ENCODE measurements around the gene ZDHHC14. TPM values are rescaled to one million over a fixed set of nuclear protein-coding genes. Genes with fewer than 3 reads are reported as not detected.

Gene ZDHHC14
- total RNA-seq, 4 donors from 2014 or later, result 7.3 to 14.4 (median 8.1) TPM

- H3K27ac ChIP-seq, result no peak overlapping the region
- H3K36me3 ChIP-seq, result no peaks in the 10 kb centered on the region
- no peaks in the 10 kb centered on the region for H3K9me3 ChIP-seq
- no peak for TF ChIP-seq POLR2AphosphoS5 (IDR thresholded peaks at IDR 0.05)
- no peak for TF ChIP-seq EP300 (IDR thresholded peaks at IDR 0.05)
- TF ChIP-seq CTCF (IDR thresholded peaks at IDR 0.05), result no peak
- no peak for TF ChIP-seq POLR2A (IDR thresholded peaks at IDR 0.05)
- no peak overlapping the region for H3K4me3 ChIP-seq
- WGBS, 2 donors (ENCODE audit: low coverage in 1 of 2), result 84 to 100% methylated on average over 1 to 2 of the region's 2 CpGs
- no peak for ATAC-seq
- H3K4me1 ChIP-seq, result no peaks in the 10 kb centered on the region
- no peaks in the 10 kb centered on the region for H3K27me3 ChIP-seq
Observed at GRCh38 chr6:157498817-157499216, 117.8 kb downstream of the ZDHHC14 start.

GRCh38 chr6:157500022-157500421 is 119.0 kb downstream of the ZDHHC14 start:
- TF ChIP-seq POLR2A (IDR thresholded peaks at IDR 0.05) (no peak), POLR2AphosphoS5 (IDR thresholded peaks at IDR 0.05) (no peak), CTCF (IDR thresholded peaks at IDR 0.05) (no peak), EP300 (IDR thresholded peaks at IDR 0.05) (no peak)
- Histone ChIP-seq H3K9me3 (peaks cover 0 to 3% (median 0%) of the 10 kb centered on the region in 3 donors), H3K27me3 (no peaks in the 10 kb centered on the region), H3K4me1 (no peaks in the 10 kb centered on the region), H3K4me3 (no peak overlapping the region), H3K27ac (no peak overlapping the region), H3K36me3 (no peaks in the 10 kb centered on the region)
- WGBS, 2 donors (ENCODE audit: low coverage in 1 of 2), result 88 to 89% methylated on average over 1 of the region's 1 CpG
- ATAC-seq, result no peak

GRCh38 chr6:157503018-157503747 is 122.2 kb downstream of the ZDHHC14 start:
- ATAC-seq, result no peak
- no peak overlapping the region for H3K27ac ChIP-seq
- no peaks in the 10 kb centered on the region for H3K27me3 ChIP-seq
- no peaks in the 10 kb centered on the region for H3K4me1 ChIP-seq
- 83 to 94% methylated on average over 2 to 4 of the region's 6 CpGs for WGBS, 2 donors (ENCODE audit: low coverage in 1 of 2)
- no peak overlapping the region for H3K4me3 ChIP-seq
- peaks cover 0 to 19% (median 0%) of the 10 kb centered on the region in 3 donors for H3K9me3 ChIP-seq
- H3K36me3 ChIP-seq, result no peaks in the 10 kb centered on the region
- no peak for TF ChIP-seq POLR2AphosphoS5 (IDR thresholded peaks at IDR 0.05)
- TF ChIP-seq CTCF (IDR thresholded peaks at IDR 0.05), result no peak
- no peak for TF ChIP-seq EP300 (IDR thresholded peaks at IDR 0.05)
- no peak for TF ChIP-seq POLR2A (IDR thresholded peaks at IDR 0.05)

GRCh38 chr6:157505912-157506491 is 125.0 kb downstream of the ZDHHC14 start:
- no peak for ATAC-seq
- Histone ChIP-seq H3K36me3 (no peaks in the 10 kb centered on the region), H3K27ac (no peak overlapping the region), H3K4me3 (no peak overlapping the region), H3K9me3 (peaks cover 0 to 19% (median 0%) of the 10 kb centered on the region in 3 donors), H3K4me1 (no peaks in the 10 kb centered on the region), H3K27me3 (no peaks in the 10 kb centered on the region)
- no peak for TF ChIP-seq EP300 (IDR thresholded peaks at IDR 0.05)
- 95 to 100% methylated on average over 1 to 3 of the region's 3 CpGs for WGBS, 2 donors (ENCODE audit: low coverage in 1 of 2)

GRCh38 chr6:157510323-157511188 is 129.6 kb downstream of the ZDHHC14 start:
- Histone ChIP-seq H3K4me3 (no peak overlapping the region), H3K4me1 (no peaks in the 10 kb centered on the region), H3K27ac (no peak overlapping the region), H3K9me3 (peaks cover 0 to 11% (median 0%) of the 10 kb centered on the region in 3 donors), H3K36me3 (no peaks in the 10 kb centered on the region), H3K27me3 (no peaks in the 10 kb centered on the region)
- 94% methylated on average over 9 to 15 of the region's 24 CpGs for WGBS, 2 donors (ENCODE audit: low coverage in 1 of 2)
- TF ChIP-seq POLR2A (IDR thresholded peaks at IDR 0.05) (no peak), EP300 (IDR thresholded peaks at IDR 0.05) (no peak)
- no peak for ATAC-seq
